Progenitor cell of endocrine pancreas (in vitro differentiated cells): ENCODE results near the gene LRP6. TPM values are rescaled to one million over a fixed set of nuclear protein-coding genes. Genes with fewer than 3 reads are reported as not detected.
"Not testable (repeated sequence)": the region's sequence is repeated elsewhere in the genome, so short reads cannot be mapped to it uniquely, and the experiment has no call there.

ENCODE experiments used
- DNase-seq: peaks from one replicate; pipeline ENCODE4 v3.0.0; 2021; ENCODE audit warnings: low spot score; ENCODE audit not compliant: unreplicated experiment
- H3K27ac Mint-ChIP-seq: 2 replicates; pipeline ENCODE4 v1.8.0; 2021; ENCODE audit warnings: mild to moderate bottlenecking, moderate library complexity, mixed read lengths
- H3K27me3 Mint-ChIP-seq: 2 replicates; pipeline ENCODE4 v1.8.0; 2021; ENCODE audit warnings: mixed read lengths
- H3K36me3 Mint-ChIP-seq: 2 replicates; pipeline ENCODE4 v1.8.0; 2022; ENCODE audit warnings: mixed read lengths; ENCODE audit not compliant: insufficient read depth
- H3K4me1 Mint-ChIP-seq: 2 replicates; pipeline ENCODE4 v1.8.0; 2021; ENCODE audit warnings: low read depth, mixed read lengths
- H3K4me3 Mint-ChIP-seq: 2 replicates; pipeline ENCODE4 v1.8.0; 2021; ENCODE audit warnings: low read depth, mild to moderate bottlenecking, moderate library complexity, mixed read lengths
- H3K9me3 Mint-ChIP-seq: 2 replicates; pipeline ENCODE4 v1.8.0; 2021; ENCODE audit warnings: low read depth, mixed read lengths
- total RNA-seq: library from RNA; stranded (reverse); gene quantifications from 2 replicates; pipeline ENCODE4 v1.2.1, GENCODE V29; 2021
- TF ChIP-seq, protein P1 (sequence below): fragments of 200-600 bp; sonication (generic); IDR thresholded peaks from one replicate; pipeline ENCODE4 v1.5.0; 2021; ENCODE audit warnings: antibody characterized with exemption, mild to moderate bottlenecking; ENCODE audit not compliant: unreplicated experiment

The LRP6 gene
- total RNA-seq, 1 donor from 2014 or later: 163 TPM

DNA sequence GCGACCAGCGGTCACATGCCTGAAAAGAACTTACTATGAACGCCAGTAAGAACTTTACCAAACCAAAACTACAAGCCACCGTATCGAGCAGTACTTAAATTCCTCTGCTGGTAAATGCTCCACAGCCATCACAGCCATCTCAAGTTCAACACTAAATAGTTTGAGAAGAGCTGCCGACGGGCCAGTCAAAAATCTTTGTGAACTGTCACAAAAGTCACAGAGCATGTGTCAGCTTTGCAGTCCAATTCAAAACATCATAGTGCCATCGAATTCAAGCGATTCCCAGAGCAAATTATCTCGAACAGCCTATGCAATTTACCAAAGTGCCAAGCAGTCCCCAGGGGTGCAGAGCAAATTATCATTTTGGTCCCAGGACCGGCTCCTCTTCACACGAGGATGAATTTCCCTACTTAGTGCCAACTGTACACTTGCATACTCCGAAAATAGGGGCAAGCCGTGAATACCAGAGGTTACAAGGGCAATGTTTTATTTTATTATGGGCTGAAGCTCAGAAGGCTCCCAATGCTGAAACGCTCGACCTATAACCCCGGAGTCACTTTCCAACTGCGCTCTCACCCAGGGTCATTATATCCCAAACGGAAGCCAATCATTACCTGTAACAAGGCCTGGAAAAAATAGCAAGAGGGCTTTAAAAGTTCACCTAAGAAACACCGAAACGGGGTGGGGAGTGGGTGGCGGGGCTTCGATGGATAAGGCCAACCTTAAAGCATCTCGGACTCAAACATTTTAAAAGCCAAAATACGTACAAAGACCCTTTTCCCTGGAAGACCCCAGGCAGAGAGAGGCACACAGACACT lies 1.1 kb downstream of the LRP6 start:
- Mint-ChIP-seq H3K36me3 (peaks cover 13% of the 10 kb centered on the region), H3K27ac (peak overlapping the region; percentile 100), H3K27me3 (no peaks in the 10 kb centered on the region), H3K4me1 (peaks cover 28% of the 10 kb centered on the region), H3K9me3 (peaks cover 7% of the 10 kb centered on the region), H3K4me3 (peak overlapping the region; percentile 83)
- DNase-seq: no peak
- TF ChIP-seq, protein P1, sequence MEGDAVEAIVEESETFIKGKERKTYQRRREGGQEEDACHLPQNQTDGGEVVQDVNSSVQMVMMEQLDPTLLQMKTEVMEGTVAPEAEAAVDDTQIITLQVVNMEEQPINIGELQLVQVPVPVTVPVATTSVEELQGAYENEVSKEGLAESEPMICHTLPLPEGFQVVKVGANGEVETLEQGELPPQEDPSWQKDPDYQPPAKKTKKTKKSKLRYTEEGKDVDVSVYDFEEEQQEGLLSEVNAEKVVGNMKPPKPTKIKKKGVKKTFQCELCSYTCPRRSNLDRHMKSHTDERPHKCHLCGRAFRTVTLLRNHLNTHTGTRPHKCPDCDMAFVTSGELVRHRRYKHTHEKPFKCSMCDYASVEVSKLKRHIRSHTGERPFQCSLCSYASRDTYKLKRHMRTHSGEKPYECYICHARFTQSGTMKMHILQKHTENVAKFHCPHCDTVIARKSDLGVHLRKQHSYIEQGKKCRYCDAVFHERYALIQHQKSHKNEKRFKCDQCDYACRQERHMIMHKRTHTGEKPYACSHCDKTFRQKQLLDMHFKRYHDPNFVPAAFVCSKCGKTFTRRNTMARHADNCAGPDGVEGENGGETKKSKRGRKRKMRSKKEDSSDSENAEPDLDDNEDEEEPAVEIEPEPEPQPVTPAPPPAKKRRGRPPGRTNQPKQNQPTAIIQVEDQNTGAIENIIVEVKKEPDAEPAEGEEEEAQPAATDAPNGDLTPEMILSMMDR: no peak

DNA sequence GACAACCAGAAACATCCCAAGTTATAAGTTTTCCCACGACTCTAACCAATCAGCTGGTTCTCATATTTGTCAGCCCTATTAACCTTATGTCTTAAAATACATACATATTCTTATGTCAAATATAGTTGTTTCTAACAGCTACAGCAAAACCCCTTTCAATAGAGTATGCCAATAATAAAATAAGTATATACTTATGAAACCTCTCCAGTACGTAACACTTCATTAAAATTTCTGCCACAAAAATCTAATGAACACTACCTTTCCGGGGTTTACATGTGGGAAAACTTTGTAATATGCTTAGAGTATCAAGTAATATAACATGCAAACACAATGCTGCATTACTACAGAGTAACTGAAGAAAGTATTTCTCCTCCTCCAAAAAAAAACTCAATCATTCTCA lies 1.8 kb downstream of the LRP6 start:
- Mint-ChIP-seq H3K4me3 (peak overlapping the region; percentile 83), H3K27ac (peak overlapping the region; percentile 100), H3K36me3 (peaks cover 17% of the 10 kb centered on the region), H3K9me3 (peaks cover 11% of the 10 kb centered on the region), H3K27me3 (no peaks in the 10 kb centered on the region), H3K4me1 (peaks cover 28% of the 10 kb centered on the region)
- no peak for DNase-seq
- TF ChIP-seq, protein P1: no peak

DNA sequence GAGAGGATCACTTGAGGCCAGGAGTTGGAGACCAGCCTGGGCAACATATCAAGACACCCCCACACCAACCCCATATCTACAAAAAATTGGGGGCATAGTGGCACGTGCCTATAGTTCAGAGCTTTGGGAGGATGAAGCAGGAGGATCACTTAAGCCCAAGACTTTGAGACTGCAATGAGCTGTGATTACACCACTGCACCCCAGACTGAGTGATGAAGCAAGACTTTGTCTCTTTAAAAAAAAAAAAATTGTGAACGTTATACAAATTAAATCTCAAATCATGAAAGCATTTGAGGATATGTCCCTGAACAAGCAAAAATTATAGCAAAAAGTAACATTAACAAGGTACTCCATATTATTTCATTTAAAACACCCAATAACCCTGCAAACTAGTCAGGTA lies 2.9 kb downstream of the LRP6 start:
- TF ChIP-seq, protein P1: no peak
- H3K27me3 Mint-ChIP-seq: no peaks in the 10 kb centered on the region
- peaks cover 28% of the 10 kb centered on the region for H3K4me1 Mint-ChIP-seq
- peaks cover 11% of the 10 kb centered on the region for H3K9me3 Mint-ChIP-seq
- no peak overlapping the region for H3K27ac Mint-ChIP-seq
- peak overlapping the region; percentile 83 for H3K4me3 Mint-ChIP-seq
- peaks cover 17% of the 10 kb centered on the region for H3K36me3 Mint-ChIP-seq
- DNase-seq: no peak

DNA sequence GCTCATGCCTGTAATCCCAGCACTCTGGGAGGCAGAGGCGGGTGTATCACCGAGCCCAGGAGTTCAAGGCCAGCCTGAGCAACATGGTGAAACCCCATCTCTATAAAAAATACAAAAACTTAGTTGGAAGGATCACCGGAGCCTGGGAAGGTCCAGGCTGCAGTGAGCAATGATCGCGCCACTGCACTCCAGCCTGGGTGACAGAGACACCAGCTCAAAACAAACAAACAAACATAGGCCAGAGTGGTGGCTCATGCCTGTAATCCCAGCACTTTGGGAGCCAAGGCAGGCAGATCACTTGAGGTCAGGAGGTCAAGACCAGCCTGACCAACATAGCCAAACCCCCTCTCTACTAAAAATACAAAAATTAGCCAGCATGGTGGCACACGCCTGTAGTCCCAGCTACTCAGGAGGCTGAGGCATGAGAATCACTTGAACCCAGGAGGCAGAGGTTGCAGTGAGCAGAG lies 10.5 kb downstream of the LRP6 start:
- Mint-ChIP-seq H3K27ac (peak overlapping the region; percentile 62), H3K36me3 (peaks cover 26% of the 10 kb centered on the region), H3K4me1 (peaks cover 29% of the 10 kb centered on the region)
- not testable (repeated sequence) for H3K27me3 Mint-ChIP-seq, DNase-seq, H3K4me3 Mint-ChIP-seq, H3K9me3 Mint-ChIP-seq

DNA sequence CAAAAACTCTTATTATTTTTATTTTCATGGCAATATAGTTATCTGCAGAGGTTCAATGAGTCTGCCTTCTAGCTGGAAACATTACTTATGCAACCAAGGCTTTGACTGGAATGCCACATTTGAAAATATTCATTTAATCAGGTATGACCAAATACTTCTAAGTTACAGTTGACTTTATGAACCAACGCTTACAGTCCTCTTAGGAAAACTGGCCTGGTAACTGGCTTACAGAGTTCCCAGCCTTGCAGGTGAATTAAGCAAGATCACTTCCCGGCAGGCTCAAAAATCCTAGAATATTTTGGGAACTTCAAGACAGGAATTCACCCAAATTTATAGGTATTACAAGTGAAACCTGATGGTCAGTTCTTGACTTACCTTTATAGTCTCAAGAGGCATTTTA lies 12.3 kb downstream of the LRP6 start:
- no peaks in the 10 kb centered on the region for H3K27me3 Mint-ChIP-seq
- DNase-seq: no peak
- peaks cover 8% of the 10 kb centered on the region for H3K9me3 Mint-ChIP-seq
- peaks cover 32% of the 10 kb centered on the region for H3K36me3 Mint-ChIP-seq
- no peak overlapping the region for H3K27ac Mint-ChIP-seq
- H3K4me3 Mint-ChIP-seq: no peak overlapping the region
- TF ChIP-seq, protein P1: no peak
- peaks cover 29% of the 10 kb centered on the region for H3K4me1 Mint-ChIP-seq
